Right lobe of liver (tissue), 6 donors: ENCODE data around the gene HOXD9. TPM values are rescaled to one million over a fixed set of nuclear protein-coding genes. Genes with fewer than 3 reads are reported as not detected.

ENCODE experiments used
- ATAC-seq, 4 donors: fragments of 200-7000 bp; cut with Tn5 transposase; one replicate each; pipeline ENCODE4 v1.9.1; 2020; ENCODE audit warnings: mild to moderate bottlenecking in 4 of 4, moderate library complexity in 4 of 4
- DNase-seq, 3 donors: peaks; one replicate each; pipeline ENCODE4 v3.0.0-alpha.2; 2020
- H3K27ac ChIP-seq, 3 donors: fragments of 200-600 bp; one replicate each; pipeline ENCODE4 v1.8.0; 2022
- H3K27me3 ChIP-seq, 2 donors: fragments of 200-600 bp; one replicate each; pipeline ENCODE4 v1.8.0; 2022
- H3K36me3 ChIP-seq, 4 donors: fragments of 200-600 bp; sonication (generic) in 1 of 4; one replicate each; pipeline versions ENCODE4 v1.5.1 to v1.8.0; 2017 to 2022; ENCODE audit warnings: control low read depth in 1 of 4
- H3K4me1 ChIP-seq, 4 donors: fragments of 200-600 bp; sonication (generic) in 1 of 4; one replicate each; pipeline versions ENCODE4 v1.5.1 to v1.8.0; 2017 to 2022; ENCODE audit warnings: control low read depth in 1 of 4
- H3K4me3 ChIP-seq, 3 donors: fragments of 200-600 bp; one replicate each; pipeline ENCODE4 v1.8.0; 2022
- H3K9me3 ChIP-seq, 4 donors: fragments of 200-600 bp; sonication (generic) in 1 of 4; one replicate each; pipeline versions ENCODE4 v1.5.1 to v1.8.0; 2017 to 2022; ENCODE audit warnings: control low read depth in 1 of 4
- POLR2A ChIP-seq: fragments of 450-650 bp; IDR thresholded peaks from one replicate; pipeline ENCODE4 v1.6.1; 2017; ENCODE audit warnings: antibody characterized with exemption, mild to moderate bottlenecking
- WGBS: methylation state at CpG from one replicate; pipeline ENCODE4 v1.1.6; 2018; ENCODE audit warnings: low coverage, low lambda C conversion rate; ENCODE audit not compliant: insufficient coverage; ENCODE audit errors: missing lambda C conversion rate; 5-methylcytosine and 5-hydroxymethylcytosine counted together
- intact Hi-C, 2 donors: fragments of 100-400 bp; cut with DNase I; formaldehyde crosslinking; loops; one replicate each; pipeline versions ENCODE4 v1.11.2 to v1.14.1; 2022
- total RNA-seq, 6 experiments: library from RNA; depleted of rRNA in 2 of 6; stranded (reverse); fragments of >200 nt in 2 of 6; fragmentation: NEBNext Ultra II Directional in 3 of 6; extraction: Animal tissue kit (Norgen Biotek cat#: 25700) in 3 of 6; gene quantifications; one replicate each; pipeline versions ENCODE4 v1.1.0 to v1.2.4, GENCODE V29; 2016 to 2023
- TF ChIP-seq, protein P1 (sequence below), 4 donors: fragments of 200-600 bp in 3 of 4; fragments of 450-650 bp in 1 of 4; IDR thresholded peaks; one replicate each; pipeline versions ENCODE4 v1.5.1 to v1.8.0; 2016 to 2022; ENCODE audit warnings: antibody characterized with exemption in 4 of 4, mild to moderate bottlenecking in 2 of 4
- donor health status: DM: no; HTN: yes; CAD: no.
- donor health status: DM: no; HTN: no; CAD: no.
- donor health status: DM: no; HTN: no; CAD: no.
- donor health status: DM: no; HTN: yes; CAD: no.
- donor health status: DM: no; HTN: yes; CAD: no.

HOXD9 gene
- total RNA-seq, 6 experiments from 2014 or later, result 0.25 TPM; not detected in 5

DNA sequence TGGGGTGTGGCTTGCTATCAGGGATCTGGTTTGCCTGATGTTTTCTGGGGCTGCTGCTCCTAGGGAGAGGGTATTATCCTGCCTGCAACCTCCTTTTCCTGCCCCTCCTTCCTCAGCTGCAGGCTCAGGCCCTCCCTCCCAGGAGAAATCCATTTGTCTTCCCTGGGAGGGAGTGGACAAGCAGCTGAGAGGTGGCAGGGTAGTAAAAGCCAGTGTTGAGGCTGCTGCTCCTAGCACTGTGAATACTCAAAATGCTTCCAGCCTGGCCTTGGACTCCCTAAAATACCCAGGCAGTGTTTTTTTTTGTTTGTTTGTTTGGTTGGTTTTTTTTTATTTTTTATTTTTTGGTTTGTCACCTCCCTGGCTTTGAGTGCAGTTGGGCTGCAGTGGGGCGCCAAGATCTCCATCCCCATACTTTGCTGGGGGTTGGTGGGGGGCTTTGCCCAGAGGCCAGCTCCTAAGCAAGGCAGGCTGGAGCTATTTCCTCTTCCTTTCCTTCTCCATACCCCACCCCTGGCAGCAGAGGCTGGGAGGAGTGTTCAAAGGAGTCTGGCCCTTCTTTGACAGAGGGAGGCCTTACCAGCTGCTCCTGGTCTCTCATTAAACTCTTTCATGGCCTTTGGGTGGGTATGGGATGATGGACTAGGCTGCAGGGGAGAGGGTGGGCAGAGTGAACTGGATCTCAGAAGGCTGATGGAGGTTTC lies 48.2 kb downstream of the HOXD9 start:
- peaks cover 21 to 53% of the 10 kb centered on the region in 2 donors for H3K27me3 ChIP-seq
- no peak for ATAC-seq

DNA sequence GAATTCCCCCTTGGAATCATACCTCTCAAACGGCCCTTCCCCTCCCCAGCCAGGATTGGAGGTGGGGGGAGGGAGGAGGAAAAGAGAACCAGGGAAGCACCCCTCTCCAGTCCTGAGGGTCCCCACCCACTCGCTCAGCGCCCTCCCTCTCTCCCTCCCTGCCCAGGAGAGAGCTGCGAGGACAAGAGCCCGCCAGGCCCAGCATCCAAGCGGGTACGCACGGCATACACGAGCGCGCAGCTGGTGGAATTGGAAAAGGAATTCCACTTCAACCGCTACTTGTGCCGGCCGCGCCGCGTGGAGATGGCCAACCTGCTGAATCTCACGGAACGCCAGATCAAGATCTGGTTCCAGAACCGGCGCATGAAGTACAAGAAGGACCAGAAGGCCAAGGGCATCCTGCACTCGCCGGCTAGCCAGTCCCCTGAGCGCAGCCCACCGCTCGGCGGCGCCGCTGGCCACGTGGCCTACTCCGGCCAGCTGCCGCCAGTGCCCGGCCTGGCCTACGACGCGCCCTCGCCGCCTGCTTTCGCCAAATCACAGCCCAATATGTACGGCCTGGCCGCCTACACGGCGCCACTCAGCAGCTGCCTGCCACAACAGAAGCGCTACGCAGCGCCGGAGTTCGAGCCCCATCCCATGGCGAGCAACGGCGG lies 49.0 kb downstream of the HOXD9 start:
- H3K9me3 ChIP-seq, result no peaks in the 10 kb centered on the region
- H3K27me3 ChIP-seq, result peaks cover 20 to 55% of the 10 kb centered on the region in 2 donors
- no peak for ATAC-seq
- 27% methylated on average over 21 of the region's 51 CpGs for WGBS
- TF ChIP-seq POLR2A, result no peak
- TF ChIP-seq, protein P1, sequence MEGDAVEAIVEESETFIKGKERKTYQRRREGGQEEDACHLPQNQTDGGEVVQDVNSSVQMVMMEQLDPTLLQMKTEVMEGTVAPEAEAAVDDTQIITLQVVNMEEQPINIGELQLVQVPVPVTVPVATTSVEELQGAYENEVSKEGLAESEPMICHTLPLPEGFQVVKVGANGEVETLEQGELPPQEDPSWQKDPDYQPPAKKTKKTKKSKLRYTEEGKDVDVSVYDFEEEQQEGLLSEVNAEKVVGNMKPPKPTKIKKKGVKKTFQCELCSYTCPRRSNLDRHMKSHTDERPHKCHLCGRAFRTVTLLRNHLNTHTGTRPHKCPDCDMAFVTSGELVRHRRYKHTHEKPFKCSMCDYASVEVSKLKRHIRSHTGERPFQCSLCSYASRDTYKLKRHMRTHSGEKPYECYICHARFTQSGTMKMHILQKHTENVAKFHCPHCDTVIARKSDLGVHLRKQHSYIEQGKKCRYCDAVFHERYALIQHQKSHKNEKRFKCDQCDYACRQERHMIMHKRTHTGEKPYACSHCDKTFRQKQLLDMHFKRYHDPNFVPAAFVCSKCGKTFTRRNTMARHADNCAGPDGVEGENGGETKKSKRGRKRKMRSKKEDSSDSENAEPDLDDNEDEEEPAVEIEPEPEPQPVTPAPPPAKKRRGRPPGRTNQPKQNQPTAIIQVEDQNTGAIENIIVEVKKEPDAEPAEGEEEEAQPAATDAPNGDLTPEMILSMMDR (IDR thresholded peaks at IDR 0.05), result no peak
- H3K4me3 ChIP-seq, result no peak overlapping the region
- intact Hi-C loops, result no loop called here
- H3K36me3 ChIP-seq, result no peaks in the 10 kb centered on the region
- H3K27ac ChIP-seq, result no peak overlapping the region
- H3K4me1 ChIP-seq, result no peaks in the 10 kb centered on the region
- no peak for DNase-seq

More for the DNA sequence above, 48.2 kb downstream of the HOXD9 start:
- no peaks in the 10 kb centered on the region for H3K9me3 ChIP-seq
- no peak for DNase-seq
- H3K36me3 ChIP-seq, result no peaks in the 10 kb centered on the region
- H3K4me1 ChIP-seq, result no peaks in the 10 kb centered on the region
- no peak overlapping the region for H3K27ac ChIP-seq
- intact Hi-C loops, result no loop called here
- no peak overlapping the region for H3K4me3 ChIP-seq
- 67% methylated on average over 1 of the region's 1 CpG for WGBS
- TF ChIP-seq, protein P1 (IDR thresholded peaks at IDR 0.05), result no peak
- no peak for TF ChIP-seq POLR2A

DNA sequence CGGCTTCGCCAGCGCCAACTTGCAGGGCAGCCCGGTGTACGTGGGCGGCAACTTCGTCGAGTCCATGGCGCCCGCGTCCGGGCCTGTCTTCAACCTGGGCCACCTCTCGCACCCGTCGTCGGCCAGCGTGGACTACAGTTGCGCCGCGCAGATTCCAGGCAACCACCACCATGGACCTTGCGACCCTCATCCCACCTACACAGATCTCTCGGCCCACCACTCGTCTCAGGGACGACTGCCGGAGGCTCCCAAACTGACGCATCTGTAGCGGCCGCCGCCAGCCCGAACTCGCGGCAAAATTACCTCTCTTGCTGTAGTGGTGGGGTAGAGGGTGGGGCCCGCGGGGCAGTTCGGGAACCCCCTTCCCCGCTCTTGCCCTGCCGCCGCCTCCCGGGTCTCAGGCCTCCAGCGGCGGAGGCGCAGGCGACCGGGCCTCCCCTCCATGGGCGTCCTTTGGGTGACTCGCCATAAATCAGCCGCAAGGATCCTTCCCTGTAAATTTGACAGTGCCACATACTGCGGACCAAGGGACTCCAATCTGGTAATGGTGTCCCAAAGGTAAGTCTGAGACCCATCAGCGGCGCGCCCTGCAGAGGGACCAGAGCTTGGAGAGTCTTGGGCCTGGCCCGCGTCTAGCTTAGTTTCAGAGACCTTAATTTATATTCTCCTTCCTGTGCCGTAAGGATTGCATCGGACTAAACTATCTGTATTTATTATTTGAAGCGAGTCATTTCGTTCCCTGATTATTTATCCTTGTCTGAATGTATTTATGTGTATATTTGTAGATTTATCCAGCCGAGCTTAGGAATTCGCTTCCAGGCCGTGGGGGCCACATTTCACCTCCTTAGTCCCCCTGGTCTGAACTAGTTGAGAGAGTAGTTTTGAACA lies 49.7 kb downstream of the HOXD9 start:
- Histone ChIP-seq H3K27ac (no peak overlapping the region), H3K27me3 (peaks cover 20 to 57% of the 10 kb centered on the region in 2 donors)
- 10% methylated on average over 34 of the region's 60 CpGs for WGBS

GRCh38 chr2:176172895-176173566 lies 50.5 kb downstream of the HOXD9 start:
- no peaks in the 10 kb centered on the region for H3K9me3 ChIP-seq
- 15% methylated on average over 14 of the region's 14 CpGs for WGBS
- DNase-seq (no peak), ATAC-seq (no peak)
- H3K36me3 ChIP-seq, result no peaks in the 10 kb centered on the region
- intact Hi-C loops, result no loop called here
- H3K4me1 ChIP-seq, result no peaks in the 10 kb centered on the region
- TF ChIP-seq POLR2A, result no peak
- no peak overlapping the region for H3K27ac ChIP-seq
- H3K4me3 ChIP-seq, result no peak overlapping the region
- peaks cover 20 to 59% of the 10 kb centered on the region in 2 donors for H3K27me3 ChIP-seq

More for the DNA sequence above, 49.7 kb downstream of the HOXD9 start:
- Histone ChIP-seq H3K36me3 (no peaks in the 10 kb centered on the region), H3K4me1 (no peaks in the 10 kb centered on the region), H3K9me3 (no peaks in the 10 kb centered on the region), H3K4me3 (no peak overlapping the region)
- intact Hi-C loops, result no loop called here
- ATAC-seq, result no peak
- TF ChIP-seq, protein P1 (IDR thresholded peaks at IDR 0.05), result no peak
- no peak for TF ChIP-seq POLR2A
- no peak for DNase-seq
